Activated T-cell treated with anti-CD3 and anti-CD28 coated beads for 24 hours (primary cell): ENCODE data around the gene PLEKHG3.

Experiments
- DNase-seq: peaks from one replicate; pipeline ENCODE4 v3.0.0-alpha.2; 2020; ENCODE audit warnings: low read depth

PLEKHG3 gene

DNA sequence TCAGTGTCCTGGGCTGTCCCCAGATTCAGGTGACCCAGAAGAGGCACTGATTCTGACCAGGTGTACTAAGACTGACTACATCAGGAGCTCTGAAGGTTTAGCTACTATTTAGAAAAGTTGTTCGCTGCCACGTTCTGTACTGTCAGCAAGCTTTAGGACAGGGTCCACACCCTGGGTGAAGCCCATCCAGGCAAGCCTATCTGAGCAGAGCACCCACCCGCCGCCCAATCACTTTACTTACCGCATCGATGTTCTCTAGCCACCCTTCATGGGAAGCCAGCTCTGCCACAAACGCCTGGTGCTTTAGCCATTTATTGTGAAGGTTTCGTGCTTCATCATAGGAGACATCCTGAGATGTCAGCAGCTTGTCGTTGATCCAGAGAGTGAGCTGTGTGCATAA, 79.8 kb downstream of the PLEKHG3 start:
- no peak for DNase-seq

GRCh38 chr14:64786296-64787149, 82.3 kb downstream of the PLEKHG3 start:
- DNase-seq: no peak

GRCh38 chr14:64787619-64788018, 83.4 kb downstream of the PLEKHG3 start:
- no peak for DNase-seq

- DNase-seq: no peak
Measured at GRCh38 chr14:64788706-64789105, 84.5 kb downstream of the PLEKHG3 start.

- DNase-seq: no peak
Measured at GRCh38 chr14:64789696-64790095, 85.5 kb downstream of the PLEKHG3 start.

DNA sequence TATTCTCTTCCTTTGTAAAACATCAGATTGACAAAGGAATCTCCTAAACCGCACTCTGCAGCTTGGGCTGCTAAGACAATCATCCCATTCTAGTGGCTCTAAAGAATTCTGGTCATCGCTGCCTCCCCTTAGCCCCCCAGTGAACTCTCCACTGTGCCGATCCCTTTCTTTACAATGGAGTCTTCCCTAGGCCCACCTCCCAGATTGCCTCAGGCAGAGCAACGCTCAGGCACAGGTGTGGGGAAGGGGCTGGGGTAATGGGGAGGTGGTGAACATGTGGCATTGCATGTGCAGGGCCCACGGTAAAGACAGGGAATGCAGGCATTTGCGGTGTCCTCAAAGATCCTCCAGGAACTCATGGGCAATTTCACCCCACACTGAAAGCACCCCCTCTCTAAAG, 86.3 kb downstream of the PLEKHG3 start:
- DNase-seq: no peak

- DNase-seq: no peak
Measured at GRCh38 chr14:64792231-64792630, 88.0 kb downstream of the PLEKHG3 start.

- no peak for DNase-seq
Measured at GRCh38 chr14:64792871-64793560, 88.8 kb downstream of the PLEKHG3 start.

DNA sequence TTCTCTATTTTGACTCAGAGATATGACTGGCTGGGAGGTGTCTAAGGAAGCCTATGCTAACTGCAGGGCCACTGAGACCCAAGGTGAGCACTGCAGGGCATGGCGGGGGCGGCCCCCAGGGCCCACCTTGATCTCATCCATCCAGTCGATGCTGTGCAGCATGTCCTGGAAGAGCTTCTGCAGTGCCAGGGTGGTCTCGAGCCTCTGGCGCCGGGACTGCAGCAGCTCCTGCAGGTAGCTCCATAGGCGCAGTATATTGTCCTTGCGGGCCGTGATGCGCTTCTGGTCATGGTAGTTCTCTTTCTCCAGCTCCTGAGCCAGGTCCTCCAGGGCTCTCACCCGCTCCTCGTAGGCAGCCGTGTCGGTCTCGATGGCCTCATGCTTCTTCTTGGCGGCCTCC, 91.0 kb downstream of the PLEKHG3 start:
- no peak for DNase-seq

DNA sequence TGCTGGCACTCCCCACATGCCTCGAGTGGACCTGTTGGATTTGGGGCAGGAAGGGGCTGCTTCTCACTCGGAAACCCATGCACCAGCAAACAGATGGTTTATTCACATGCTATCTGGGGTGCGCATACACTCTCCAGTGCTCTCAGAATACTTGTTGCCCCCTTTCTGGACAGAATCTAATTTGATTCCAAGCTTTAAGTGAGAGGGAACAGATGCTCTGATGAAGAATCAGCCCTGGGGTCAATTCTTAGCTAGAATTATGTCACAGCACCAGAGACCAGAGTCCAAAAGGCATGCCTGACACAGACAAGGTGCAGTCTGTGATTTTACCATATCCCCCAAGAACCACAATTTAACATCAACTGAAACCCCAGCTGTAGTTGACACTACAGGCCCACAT, 91.7 kb downstream of the PLEKHG3 start:
- no peak for DNase-seq

DNA sequence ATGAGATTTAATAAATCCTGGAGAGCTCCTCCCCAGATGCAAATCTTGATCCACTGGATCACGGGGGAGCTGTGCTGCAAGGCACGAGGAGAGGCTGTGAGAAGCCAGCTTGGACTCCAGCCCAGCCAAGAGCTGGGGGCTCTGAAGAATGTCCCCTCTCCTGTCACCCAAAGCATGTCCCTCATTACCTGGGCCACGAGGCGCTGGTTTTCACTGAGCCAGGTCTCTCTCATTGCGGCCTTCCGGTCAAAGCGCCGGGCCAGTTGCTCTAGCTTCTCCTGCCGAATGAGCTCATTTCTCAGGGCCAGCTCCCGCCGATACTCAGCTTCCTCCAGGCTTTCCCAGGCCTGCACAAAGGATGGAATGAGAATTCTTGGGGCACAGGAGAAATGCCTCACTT, 92.1 kb downstream of the PLEKHG3 start:
- DNase-seq: no peak

GRCh38 chr14:64799555-64799954, 95.3 kb downstream of the PLEKHG3 start:
- no peak for DNase-seq
